GM18519 (cell line): ENCODE measurements around the gene HIVEP3.

ENCODE experiments used
- ATAC-seq: cut with Tn5 transposase; IDR thresholded peaks from one replicate; pipeline ENCODE4 v1.9.1; 2021; ENCODE audit warnings: mild to moderate bottlenecking, moderate library complexity; ENCODE audit not compliant: unreplicated experiment, low FRiP score

The HIVEP3 gene

GRCh38 chr1:41484402-41485241 lies 434.1 kb downstream of the HIVEP3 start, which contains the start of gene EDN2:
Gene EDN2, minus strand, starts transcription at chr1:41484683. Its CDS starts 82 bp downstream, at chr1:41484601.
- no peak for ATAC-seq

GRCh38 chr1:41483960-41484401 lies 434.7 kb downstream of the HIVEP3 start:
- no peak for ATAC-seq

GRCh38 chr1:41483001-41483850 lies 435.5 kb downstream of the HIVEP3 start:
- ATAC-seq: no peak

- no peak for ATAC-seq
These were observed 436.5 kb downstream of the HIVEP3 start for GRCh38 chr1:41482001-41482765.

- no peak for ATAC-seq
These were observed 437.5 kb downstream of the HIVEP3 start for GRCh38 chr1:41481109-41481775.

GRCh38 chr1:41480204-41481108 lies 438.3 kb downstream of the HIVEP3 start:
- no peak for ATAC-seq

- ATAC-seq: no peak
These were observed 438.9 kb downstream of the HIVEP3 start for GRCh38 chr1:41479808-41480160.

GRCh38 chr1:41479000-41479807 lies 439.5 kb downstream of the HIVEP3 start:
- no peak for ATAC-seq

GRCh38 chr1:41478118-41478748 lies 440.5 kb downstream of the HIVEP3 start:
- ATAC-seq: no peak

- ATAC-seq: no peak
These were observed 441.8 kb downstream of the HIVEP3 start for GRCh38 chr1:41476807-41477361.

- ATAC-seq: no peak
These were observed 442.7 kb downstream of the HIVEP3 start for GRCh38 chr1:41475859-41476567.

- no peak for ATAC-seq
These were observed 443.4 kb downstream of the HIVEP3 start for GRCh38 chr1:41475346-41475745.

- no peak for ATAC-seq
These were observed 444.0 kb downstream of the HIVEP3 start for GRCh38 chr1:41474490-41475271.

- ATAC-seq: no peak
These were observed 444.9 kb downstream of the HIVEP3 start for GRCh38 chr1:41473738-41474362.

- no peak for ATAC-seq
These were observed 447.1 kb downstream of the HIVEP3 start for GRCh38 chr1:41471658-41472057.

- no peak for ATAC-seq
These were observed 449.0 kb downstream of the HIVEP3 start for GRCh38 chr1:41469706-41470105.
